Measurements from ENCODE around the gene PHLDA1.
"Not testable (repeated sequence)": the region's sequence is repeated elsewhere in the genome, so short reads cannot be mapped to it uniquely, and the experiment has no call there.

Gene PHLDA1

DNA sequence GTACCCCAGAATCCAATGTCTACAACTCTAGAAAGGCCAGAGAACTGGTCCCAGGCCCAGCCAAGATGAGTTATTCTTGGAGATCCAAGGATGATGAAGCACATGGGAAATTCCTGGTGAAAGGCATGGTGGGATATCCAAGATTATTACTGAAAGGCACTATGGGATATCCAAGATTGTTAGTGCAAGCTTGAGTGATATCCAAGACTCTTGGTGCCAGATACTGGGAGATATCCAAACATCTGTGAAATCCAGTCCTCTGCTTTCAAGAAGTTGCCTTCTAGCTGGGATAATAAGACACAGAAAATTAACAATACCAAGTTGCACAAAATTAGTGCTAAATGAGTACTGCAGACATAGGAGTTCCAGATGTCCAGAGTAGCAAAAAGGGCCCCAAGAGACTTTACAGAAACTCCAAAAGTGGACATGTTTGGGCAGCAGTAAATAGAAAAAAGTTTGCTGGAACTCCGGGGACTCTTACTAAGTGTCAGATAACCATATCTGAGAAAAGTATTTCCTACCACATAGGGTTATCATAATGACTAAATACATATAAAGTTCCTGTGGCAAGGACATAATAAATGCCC, 34.6 kb downstream of the PHLDA1 start:
- Mint-ChIP-seq H3K9me3 (no peaks in the 10 kb centered on the region), H3K27me3 (no peaks in the 10 kb centered on the region), H3K4me1 (no peaks in the 10 kb centered on the region), H3K4me3 (no peak overlapping the region), H3K36me3 (no peaks in the 10 kb centered on the region), H3K27ac (no peak overlapping the region)
- DNase-seq = no peak
- CTCF ChIA-PET = no interaction called here

DNA sequence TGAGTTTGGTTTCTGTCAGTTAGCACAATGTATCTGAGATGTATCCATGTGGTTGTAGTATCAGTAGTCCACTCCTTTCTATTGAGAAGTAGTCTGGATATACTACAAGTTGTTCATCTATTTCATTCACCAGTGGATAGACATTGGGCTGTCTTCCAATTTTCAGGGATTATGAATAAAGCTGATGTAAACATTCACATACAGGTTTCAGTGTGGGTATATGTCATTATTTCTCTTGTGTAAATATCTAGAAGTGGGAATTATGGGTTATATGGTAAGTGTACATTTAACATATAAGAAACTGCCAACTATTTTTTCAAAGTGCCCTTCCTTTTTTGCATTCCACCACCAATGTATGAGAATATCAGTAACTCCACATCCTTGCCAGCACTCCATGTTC, 35.9 kb downstream of the PHLDA1 start:
- no peak overlapping the region for H3K4me3 Mint-ChIP-seq
- CTCF ChIA-PET = interaction anchor here (1.0 kb wide), 1 partner anchor 16 kb away, joined by 5 read pairs; no protein-coding TSS in a partner anchor
- DNase-seq = no peak
- no peak overlapping the region for H3K27ac Mint-ChIP-seq
- H3K4me1 Mint-ChIP-seq = no peaks in the 10 kb centered on the region
- no peaks in the 10 kb centered on the region for H3K9me3 Mint-ChIP-seq
- no peaks in the 10 kb centered on the region for H3K27me3 Mint-ChIP-seq
- H3K36me3 Mint-ChIP-seq = no peaks in the 10 kb centered on the region

GRCh38 chr12:75994069-75994740, 37.4 kb downstream of the PHLDA1 start:
- H3K27me3 Mint-ChIP-seq = no peaks in the 10 kb centered on the region
- peaks cover under 1% of the 10 kb centered on the region for H3K9me3 Mint-ChIP-seq
- H3K4me1 Mint-ChIP-seq = no peaks in the 10 kb centered on the region
- H3K4me3 Mint-ChIP-seq = no peak overlapping the region
- CTCF ChIA-PET = no interaction called here
- H3K36me3 Mint-ChIP-seq = peaks cover under 1% of the 10 kb centered on the region
- no peak for DNase-seq
- H3K27ac Mint-ChIP-seq = no peak overlapping the region

DNA sequence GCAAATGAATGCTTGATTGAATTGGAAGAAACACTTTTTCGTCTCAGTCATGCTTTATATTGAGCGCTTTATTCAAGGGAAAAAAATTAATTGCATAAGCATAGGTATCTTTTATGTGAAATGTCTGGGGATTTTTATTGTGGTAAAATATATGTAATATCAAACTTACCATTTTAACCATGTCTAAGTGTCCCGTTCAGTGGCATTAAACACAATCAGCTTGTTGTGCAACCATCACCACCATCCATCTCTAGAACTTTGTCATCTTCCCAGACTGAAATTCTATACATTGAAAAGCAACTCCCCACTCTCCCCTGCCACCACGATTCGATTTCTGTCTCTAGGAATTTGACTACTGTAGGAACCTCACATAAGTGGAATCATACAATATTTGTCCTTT, 39.8 kb downstream of the PHLDA1 start:
- CTCF ChIA-PET = interaction anchor here (0.7 kb wide), 1 partner anchor 8 kb away, joined by 5 read pairs; no protein-coding TSS in a partner anchor

GRCh38 chr12:75990189-75990912, 41.2 kb downstream of the PHLDA1 start:
- H3K4me1 Mint-ChIP-seq = peaks cover 4% of the 10 kb centered on the region
- DNase-seq = no peak
- peaks cover 5% of the 10 kb centered on the region for H3K9me3 Mint-ChIP-seq
- no peak overlapping the region for H3K27ac Mint-ChIP-seq
- no peak overlapping the region for H3K4me3 Mint-ChIP-seq
- peaks cover 4% of the 10 kb centered on the region for H3K27me3 Mint-ChIP-seq
- peaks cover 3% of the 10 kb centered on the region for H3K36me3 Mint-ChIP-seq
- CTCF ChIA-PET = interaction anchor here (0.6 kb wide), 1 partner anchor 170 kb away, joined by 3 read pairs; no protein-coding TSS in a partner anchor

More for the DNA sequence above, 39.8 kb downstream of the PHLDA1 start:
- Mint-ChIP-seq H3K4me1 (no peaks in the 10 kb centered on the region), H3K27ac (no peak overlapping the region), H3K9me3 (peaks cover 5% of the 10 kb centered on the region), H3K4me3 (no peak overlapping the region), H3K36me3 (peaks cover 3% of the 10 kb centered on the region), H3K27me3 (peaks cover 4% of the 10 kb centered on the region)
- no peak for DNase-seq

DNA sequence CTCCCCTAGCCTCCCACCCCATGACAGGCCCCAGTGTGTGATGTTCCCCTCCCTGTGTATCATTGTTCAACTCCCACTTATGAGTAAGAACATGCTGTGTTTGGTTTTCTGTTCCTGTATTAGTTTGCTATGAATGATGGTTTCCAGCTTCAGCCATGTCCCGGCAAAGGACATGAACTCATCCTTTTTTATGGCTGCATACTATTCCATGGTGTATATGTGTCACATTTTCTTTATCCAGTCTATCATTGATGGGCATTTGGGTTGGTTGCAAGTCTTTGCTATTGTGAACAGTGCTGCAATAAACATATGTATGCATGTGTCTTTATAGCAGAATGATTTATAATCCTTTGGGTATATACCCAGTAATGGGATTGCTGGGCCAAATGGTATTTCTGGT, 43.9 kb downstream of the PHLDA1 start:
- not testable (repeated sequence) for H3K36me3 Mint-ChIP-seq, H3K27ac Mint-ChIP-seq, H3K9me3 Mint-ChIP-seq, H3K4me3 Mint-ChIP-seq, DNase-seq
- CTCF ChIA-PET = interaction anchor here (0.6 kb wide), 1 partner anchor 27 kb away, joined by 3 read pairs; no protein-coding TSS in a partner anchor
- Mint-ChIP-seq H3K4me1 (peaks cover 20% of the 10 kb centered on the region), H3K27me3 (peaks cover 12% of the 10 kb centered on the region)

GRCh38 chr12:75986001-75986746, 45.4 kb downstream of the PHLDA1 start:
- Mint-ChIP-seq H3K4me1 (peaks cover 23% of the 10 kb centered on the region), H3K27ac (no peak overlapping the region), H3K4me3 (no peak overlapping the region), H3K36me3 (peaks cover 3% of the 10 kb centered on the region), H3K27me3 (peaks cover 12% of the 10 kb centered on the region), H3K9me3 (peaks cover 5% of the 10 kb centered on the region)
- DNase-seq = no peak
- CTCF ChIA-PET = interaction anchor here (1.5 kb wide), 1 partner anchor 45 kb away, joined by 4 read pairs; the partner anchor contains the start of gene PHLDA1

GRCh38 chr12:75985566-75985965, 46.0 kb downstream of the PHLDA1 start:
- DNase-seq = no peak
- peaks cover 3% of the 10 kb centered on the region for H3K36me3 Mint-ChIP-seq
- H3K4me1 Mint-ChIP-seq = peaks cover 27% of the 10 kb centered on the region
- no peak overlapping the region for H3K27ac Mint-ChIP-seq
- peaks cover 5% of the 10 kb centered on the region for H3K9me3 Mint-ChIP-seq
- no peak overlapping the region for H3K4me3 Mint-ChIP-seq
- CTCF ChIA-PET = interaction anchor here (1.5 kb wide), 1 partner anchor 46 kb away, joined by 4 read pairs; the partner anchor contains the start of gene PHLDA1
- peaks cover 12% of the 10 kb centered on the region for H3K27me3 Mint-ChIP-seq

- Mint-ChIP-seq H3K27me3 (peaks cover 12% of the 10 kb centered on the region), H3K9me3 (peaks cover 5% of the 10 kb centered on the region), H3K27ac (no peak overlapping the region), H3K4me3 (no peak overlapping the region), H3K36me3 (peaks cover 3% of the 10 kb centered on the region), H3K4me1 (peaks cover 30% of the 10 kb centered on the region)
- CTCF ChIA-PET = no interaction called here
- no peak for DNase-seq
Observed at GRCh38 chr12:75984577-75985182, 46.9 kb downstream of the PHLDA1 start.

GRCh38 chr12:75983851-75984250, 47.7 kb downstream of the PHLDA1 start:
- H3K27me3 Mint-ChIP-seq, H3K36me3 Mint-ChIP-seq, H3K4me3 Mint-ChIP-seq, H3K27ac Mint-ChIP-seq, H3K9me3 Mint-ChIP-seq, DNase-seq: not testable (repeated sequence)
- CTCF ChIA-PET = interaction anchor here (0.6 kb wide), 1 partner anchor 8 kb away, joined by 5 read pairs; no protein-coding TSS in a partner anchor
- peaks cover 39% of the 10 kb centered on the region for H3K4me1 Mint-ChIP-seq

DNA sequence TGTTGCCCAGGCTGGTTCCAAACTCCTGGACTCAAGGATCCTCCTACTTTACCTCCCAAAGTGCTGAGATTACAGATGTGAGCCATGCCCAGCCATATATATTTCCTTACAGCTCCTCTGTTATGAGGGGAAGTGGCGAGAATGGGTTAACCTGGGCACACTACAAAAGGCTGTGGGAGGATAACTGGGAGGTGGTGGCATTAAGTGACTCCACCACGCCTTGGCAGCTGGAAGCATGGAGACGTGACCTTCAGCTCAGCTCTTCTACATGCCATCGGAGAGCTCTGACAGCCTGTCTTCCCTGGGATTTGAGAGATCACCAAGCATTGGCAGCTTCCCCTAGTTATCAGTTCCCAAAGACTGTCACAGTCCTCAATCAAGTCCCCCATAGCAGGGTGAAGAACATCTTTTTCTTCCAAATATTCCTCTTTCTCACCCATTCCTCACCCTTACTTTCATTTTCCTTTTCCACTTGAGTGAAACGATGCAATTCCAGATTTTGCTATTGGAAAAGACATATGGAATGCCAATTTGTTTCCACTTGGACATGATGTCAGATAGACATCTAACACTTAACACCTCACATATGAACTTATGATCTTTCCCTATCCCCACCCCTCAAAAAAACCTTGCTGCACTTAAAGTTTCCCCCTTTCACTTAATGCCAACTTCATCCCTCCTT, 48.5 kb downstream of the PHLDA1 start:
- Mint-ChIP-seq H3K4me3 (no peak overlapping the region), H3K27ac (no peak overlapping the region), H3K27me3 (peaks cover 8% of the 10 kb centered on the region), H3K4me1 (peaks cover 46% of the 10 kb centered on the region), H3K36me3 (no peaks in the 10 kb centered on the region), H3K9me3 (no peaks in the 10 kb centered on the region)
- CTCF ChIA-PET = no interaction called here
- no peak for DNase-seq

GRCh38 chr12:75982169-75982564, 49.4 kb downstream of the PHLDA1 start:
- Mint-ChIP-seq H3K9me3 (no peaks in the 10 kb centered on the region), H3K4me1 (peaks cover 55% of the 10 kb centered on the region)
- CTCF ChIA-PET = interaction anchor here (1.3 kb wide), 1 partner anchor 50 kb away, joined by 4 read pairs; the partner anchor contains the start of gene PHLDA1

More at GRCh38 chr12:75982169-75982564, 49.4 kb downstream of the PHLDA1 start:
- Mint-ChIP-seq H3K36me3 (no peaks in the 10 kb centered on the region), H3K4me3 (no peak overlapping the region), H3K27ac (no peak overlapping the region), H3K27me3 (peaks cover 8% of the 10 kb centered on the region)
- no peak for DNase-seq
